CD14-positive monocyte (primary cell): ENCODE data around the gene RPP21. TPM values are rescaled to one million over a fixed set of nuclear protein-coding genes. Genes with fewer than 3 reads are reported as not detected.

Experiments
- DNase-seq, 3 donors: peaks; one replicate each; pipeline ENCODE4 v3.0.0-alpha.2; 2011 to 2022
- H2AFZ ChIP-seq: 2 replicates; pipeline ENCODE4 v1.6.0; 2012; ENCODE audit warnings: mild to moderate bottlenecking, low read depth, low read length, inconsistent platforms; ENCODE audit not compliant: insufficient read depth, poor library complexity, severe bottlenecking
- H3K27ac ChIP-seq, 2 donors: 1 replicate in 1 of 2; 2 replicates in 1 of 2; pipeline ENCODE4 v1.5.1; 2012 to 2013; ENCODE audit warnings: low read length in 2 of 2, control low read depth in 1 of 2, inconsistent platforms in 1 of 2, low read depth in 1 of 2, mild to moderate bottlenecking in 1 of 2
- H3K27me3 ChIP-seq, 2 donors: one replicate each; pipeline versions ENCODE4 v1.6.0 to v1.6.1; 2011 to 2013; ENCODE audit warnings: low read length in 2 of 2; ENCODE audit not compliant: control insufficient read depth in 2 of 2, insufficient read depth in 2 of 2
- H3K36me3 ChIP-seq, 2 donors: replicated peaks in 1 of 2; 1 replicate in 1 of 2; 2 replicates in 1 of 2; pipeline versions ENCODE4 v1.5.1 to v1.6.1; 2012 to 2013; ENCODE audit warnings: low read length in 2 of 2, control low read depth in 1 of 2, inconsistent platforms in 1 of 2, mild to moderate bottlenecking in 1 of 2; ENCODE audit not compliant: insufficient read depth in 2 of 2, control insufficient read depth in 1 of 2
- H3K4me1 ChIP-seq, 2 donors: 1 replicate in 1 of 2; 2 replicates in 1 of 2; pipeline versions ENCODE4 v1.5.1 to v1.6.1; 2012 to 2013; ENCODE audit warnings: low read length in 2 of 2, control low read depth in 1 of 2, inconsistent platforms in 1 of 2, mild to moderate bottlenecking in 1 of 2, moderate library complexity in 1 of 2; ENCODE audit not compliant: insufficient read depth in 2 of 2, control insufficient read depth in 1 of 2
- H3K4me2 ChIP-seq: replicated peaks from 2 replicates; pipeline ENCODE3; 2012; ENCODE audit warnings: low read length, moderate library complexity, mild to moderate bottlenecking; ENCODE audit not compliant: poor library complexity, severe bottlenecking; ENCODE audit errors: extremely low read depth
- H3K4me3 ChIP-seq, 3 experiments: fragments of 200-600 bp in 1 of 3; sonication (generic) in 1 of 3; replicated peaks in 1 of 3; 1 replicate in 2 of 3; 2 replicates in 1 of 3; pipeline ENCODE4 v1.5.1; 2011 to 2013; ENCODE audit warnings: low read length in 3 of 3, mild to moderate bottlenecking in 3 of 3, control low read depth in 2 of 3, low read depth in 2 of 3, inconsistent platforms in 1 of 3, moderate library complexity in 1 of 3
- H3K79me2 ChIP-seq: 2 replicates; pipeline ENCODE4 v1.6.0; 2012; ENCODE audit warnings: mild to moderate bottlenecking, control low read depth, inconsistent platforms, low read length, moderate library complexity; ENCODE audit not compliant: insufficient read depth
- H3K9ac ChIP-seq: 2 replicates; pipeline ENCODE4 v1.6.0; 2017; ENCODE audit warnings: low read length, mild to moderate bottlenecking; ENCODE audit not compliant: insufficient read depth, poor library complexity, severe bottlenecking
- H3K9me3 ChIP-seq, 2 donors: replicated peaks in 1 of 2; 1 replicate in 1 of 2; 2 replicates in 1 of 2; pipeline versions ENCODE4 v1.5.1 to v1.6.1; 2012 to 2013; ENCODE audit warnings: low read length in 2 of 2, control low read depth in 1 of 2; ENCODE audit not compliant: control insufficient read depth in 1 of 2, insufficient read depth in 1 of 2
- H4K20me1 ChIP-seq: 2 replicates; pipeline ENCODE4 v1.6.0; 2012; ENCODE audit warnings: mild to moderate bottlenecking, low read length, control low read depth, moderate library complexity; ENCODE audit not compliant: insufficient read depth
- H3K27ac Mint-ChIP-seq, 7 donors: one replicate each; pipeline ENCODE4 v1.8.0; 2020; ENCODE audit warnings: mild to moderate bottlenecking in 7 of 7, mixed read lengths in 7 of 7, moderate library complexity in 6 of 7, inconsistent platforms in 2 of 7
- H3K27me3 Mint-ChIP-seq, 3 donors: one replicate each; pipeline ENCODE4 v1.8.0; 2021 to 2022; ENCODE audit warnings: low read depth in 3 of 3, mild to moderate bottlenecking in 3 of 3, mixed read lengths in 3 of 3, moderate library complexity in 3 of 3, inconsistent platforms in 1 of 3
- H3K36me3 Mint-ChIP-seq, 2 donors: one replicate each; pipeline ENCODE4 v1.8.0; 2020; ENCODE audit warnings: mixed read lengths in 2 of 2, inconsistent platforms in 1 of 2, mild to moderate bottlenecking in 1 of 2
- H3K4me1 Mint-ChIP-seq: one replicate; pipeline ENCODE4 v1.8.0; 2020; ENCODE audit warnings: mild to moderate bottlenecking, mixed read lengths
- H3K4me3 Mint-ChIP-seq, 2 donors: one replicate each; pipeline ENCODE4 v1.8.0; 2020; ENCODE audit warnings: mild to moderate bottlenecking in 2 of 2, mixed read lengths in 2 of 2, moderate library complexity in 1 of 2
- H3K9me3 Mint-ChIP-seq, 7 donors: one replicate each; pipeline ENCODE4 v1.8.0; 2020 to 2022; ENCODE audit warnings: mixed read lengths in 7 of 7, mild to moderate bottlenecking in 6 of 7, moderate library complexity in 6 of 7, inconsistent platforms in 2 of 7
- CTCF ChIP-seq: fragments of 200-600 bp; IDR thresholded peaks from one replicate; pipeline ENCODE4 v1.8.0; 2022; ENCODE audit warnings: antibody characterized with exemption, mild to moderate bottlenecking
- WGBS: methylation state at CpG from one replicate; pipeline ENCODE4 v1.1.5; 2013; ENCODE audit warnings: missing lambda C conversion rate; ENCODE audit not compliant: insufficient coverage; 5-methylcytosine and 5-hydroxymethylcytosine counted together
- intact Hi-C, 2 donors: fragments of 100-400 bp; cut with micrococcal nuclease; formaldehyde crosslinking; loops; one replicate each; pipeline versions ENCODE4 v1.15.0 to v1.15.1; 2023
- polyA plus RNA-seq, 3 donors: library from polyadenylated mRNA; depleted of rRNA in 1 of 3; unstranded in 2 of 3; stranded (reverse) in 1 of 3; fragments of 300-500 nt in 2 of 3; fragments of >200 nt in 1 of 3; fragmentation: Illumina TruSeq in 2 of 3; gene quantifications; 1 replicate in 2 of 3; 2 replicates in 1 of 3; pipeline ENCODE4 v1.2.3, GENCODE V29; 2012 to 2021

Gene RPP21
- polyA plus RNA-seq, 3 donors = 59.2 to 63.6 (median 59.5) TPM

- WGBS = 75% methylated on average over 1 of the region's 2 CpGs
- no peak overlapping the region for H2AFZ ChIP-seq
- no peak overlapping the region for H3K4me3 Mint-ChIP-seq
- peak overlapping the region in 1 of 2 donors; percentile 34 for H3K27ac ChIP-seq
- H3K36me3 ChIP-seq = peaks cover 53 to 98% of the 10 kb centered on the region in 2 donors
- peaks cover 83 to 89% of the 10 kb centered on the region in 2 donors for H3K36me3 Mint-ChIP-seq
- DNase-seq = no peak
- intact Hi-C loops = no loop called here
- no peak overlapping the region for H3K9ac ChIP-seq
- no peaks in the 10 kb centered on the region for H3K79me2 ChIP-seq
- no peak for TF ChIP-seq CTCF
- no peaks in the 10 kb centered on the region for H4K20me1 ChIP-seq
- H3K4me1 Mint-ChIP-seq = no peaks in the 10 kb centered on the region
- H3K4me1 ChIP-seq = no peaks in the 10 kb centered on the region
- no peak overlapping the region for H3K4me3 ChIP-seq
- no peaks in the 10 kb centered on the region for H3K27me3 Mint-ChIP-seq
- no peak overlapping the region for H3K4me2 ChIP-seq
- H3K27ac Mint-ChIP-seq = peak overlapping the region in 1 of 7 donors; percentile 30
- no peaks in the 10 kb centered on the region for H3K9me3 ChIP-seq
- no peaks in the 10 kb centered on the region for H3K27me3 ChIP-seq
- no peaks in the 10 kb centered on the region for H3K9me3 Mint-ChIP-seq
These were observed 10.7 kb upstream of the RPP21 start for GRCh38 chr6:30334075-30334783.

GRCh38 chr6:30340589-30341054, 4.3 kb upstream of the RPP21 start:
- Mint-ChIP-seq H3K36me3 (peaks cover 65 to 70% of the 10 kb centered on the region in 2 donors), H3K9me3 (peaks cover 0 to 2% (median 0%) of the 10 kb centered on the region in 7 donors), H3K27ac (no peak overlapping the region), H3K4me3 (no peak overlapping the region), H3K4me1 (peaks cover 5% of the 10 kb centered on the region), H3K27me3 (peaks cover 0 to 1% (median under 1%) of the 10 kb centered on the region in 3 donors)
- Histone ChIP-seq H3K4me3 (no peak overlapping the region), H3K36me3 (peaks cover 54 to 68% of the 10 kb centered on the region in 2 donors), H3K9me3 (no peaks in the 10 kb centered on the region), H2AFZ (no peak overlapping the region), H3K27ac (no peak overlapping the region), H3K9ac (no peak overlapping the region), H4K20me1 (no peaks in the 10 kb centered on the region), H3K4me1 (peaks cover 2 to 9% of the 10 kb centered on the region in 2 donors), H3K79me2 (no peaks in the 10 kb centered on the region), H3K4me2 (no peak overlapping the region), H3K27me3 (no peaks in the 10 kb centered on the region)
- DNase-seq = no peak
- intact Hi-C loops = no loop called here
- WGBS = no CpG with 5 or more reads among the region's 6 CpGs
- no peak for TF ChIP-seq CTCF
